Erythroblast (primary cell): Measurements from ENCODE around the gene TYMP.
"Not testable (repeated sequence)": the region's sequence is repeated elsewhere in the genome, so short reads cannot be mapped to it uniquely, and the experiment has no call there.

Experiments
- DNase-seq, 2 experiments: peaks; one replicate each; lab custom pipeline; 2025; lab: John Stamatoyannopoulos, UW
- GATA1 ChIP-seq: IDR thresholded peaks from 2 replicates; pipeline ENCODE4 v1.6.1; 2011; ENCODE audit warnings: low read depth, mild to moderate bottlenecking, control low read depth, low read length, moderate library complexity
- POLR2A ChIP-seq: IDR thresholded peaks from 2 replicates; pipeline ENCODE4 v1.6.1; 2011; ENCODE audit warnings: mild to moderate bottlenecking, low read length

TYMP gene

GRCh38 chr22:50520826-50521453 is 8.9 kb downstream of the TYMP start:
- TF ChIP-seq POLR2A (no peak), GATA1 (no peak)
- DNase-seq = no peak

DNA sequence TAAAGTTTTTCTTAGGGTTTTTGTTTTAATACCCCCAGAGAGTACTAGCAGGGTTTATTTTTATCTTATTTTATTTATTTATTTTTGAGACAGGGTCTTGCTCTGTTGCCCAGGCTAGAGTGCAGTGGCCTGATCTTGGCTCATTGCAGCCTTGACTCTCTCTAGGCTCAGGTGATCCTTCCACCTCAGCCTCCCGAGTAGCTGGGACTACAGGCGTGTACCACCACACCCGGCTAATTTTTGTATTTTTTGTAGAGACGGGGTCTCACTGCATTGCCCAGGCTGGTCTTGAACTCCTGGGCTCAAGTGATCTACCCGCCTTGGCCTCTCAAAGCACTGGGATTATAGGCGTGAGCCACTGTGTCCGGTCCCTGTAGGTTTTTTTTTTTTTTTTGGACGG is 9.6 kb downstream of the TYMP start:
- DNase-seq = not testable (repeated sequence)

GRCh38 chr22:50519151-50519550 is 10.7 kb downstream of the TYMP start:
- TF ChIP-seq GATA1 (no peak), POLR2A (no peak)
- no peak for DNase-seq

GRCh38 chr22:50518606-50519005 is 11.2 kb downstream of the TYMP start:
- no peak for DNase-seq

GRCh38 chr22:50517495-50518260 is 12.1 kb downstream of the TYMP start:
- DNase-seq = no peak
- TF ChIP-seq GATA1 (no peak), POLR2A (no peak)

More at GRCh38 chr22:50518606-50519005, 11.2 kb downstream of the TYMP start:
- TF ChIP-seq POLR2A (no peak), GATA1 (no peak)

- DNase-seq = no peak
- TF ChIP-seq POLR2A (no peak), GATA1 (no peak)
Observed at GRCh38 chr22:50516891-50517290, 12.9 kb downstream of the TYMP start.

DNA sequence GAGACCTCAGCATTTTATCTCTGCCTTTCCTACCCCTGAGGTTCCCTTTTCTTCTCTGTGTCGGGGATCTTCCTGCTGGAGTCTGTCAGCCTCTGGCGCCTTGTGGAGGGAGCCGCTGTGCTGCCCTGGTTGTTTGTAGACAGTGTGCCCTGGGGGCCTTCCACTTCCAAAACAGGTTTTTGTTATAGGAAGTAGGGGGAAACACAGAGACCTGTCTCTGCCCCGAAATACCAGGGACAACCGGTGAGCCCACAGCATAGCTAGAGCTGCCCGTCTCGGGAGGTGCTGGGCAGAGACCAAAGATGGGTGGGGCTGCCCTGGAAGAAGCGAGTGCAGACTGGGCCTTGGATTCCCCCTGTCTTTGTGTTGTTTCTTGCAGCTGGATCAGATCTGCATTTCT is 13.7 kb downstream of the TYMP start:
- TF ChIP-seq POLR2A = no peak
- TF ChIP-seq GATA1 = no peak
- DNase-seq = no peak

GRCh38 chr22:50513175-50513574 is 16.6 kb downstream of the TYMP start:
- TF ChIP-seq POLR2A = no peak
- no peak for TF ChIP-seq GATA1
- no peak for DNase-seq

GRCh38 chr22:50508897-50509296 is 20.9 kb downstream of the TYMP start:
- peak in 1 of 2 experiments; percentile 58 for DNase-seq
- TF ChIP-seq GATA1 = no peak
- TF ChIP-seq POLR2A = no peak

DNA sequence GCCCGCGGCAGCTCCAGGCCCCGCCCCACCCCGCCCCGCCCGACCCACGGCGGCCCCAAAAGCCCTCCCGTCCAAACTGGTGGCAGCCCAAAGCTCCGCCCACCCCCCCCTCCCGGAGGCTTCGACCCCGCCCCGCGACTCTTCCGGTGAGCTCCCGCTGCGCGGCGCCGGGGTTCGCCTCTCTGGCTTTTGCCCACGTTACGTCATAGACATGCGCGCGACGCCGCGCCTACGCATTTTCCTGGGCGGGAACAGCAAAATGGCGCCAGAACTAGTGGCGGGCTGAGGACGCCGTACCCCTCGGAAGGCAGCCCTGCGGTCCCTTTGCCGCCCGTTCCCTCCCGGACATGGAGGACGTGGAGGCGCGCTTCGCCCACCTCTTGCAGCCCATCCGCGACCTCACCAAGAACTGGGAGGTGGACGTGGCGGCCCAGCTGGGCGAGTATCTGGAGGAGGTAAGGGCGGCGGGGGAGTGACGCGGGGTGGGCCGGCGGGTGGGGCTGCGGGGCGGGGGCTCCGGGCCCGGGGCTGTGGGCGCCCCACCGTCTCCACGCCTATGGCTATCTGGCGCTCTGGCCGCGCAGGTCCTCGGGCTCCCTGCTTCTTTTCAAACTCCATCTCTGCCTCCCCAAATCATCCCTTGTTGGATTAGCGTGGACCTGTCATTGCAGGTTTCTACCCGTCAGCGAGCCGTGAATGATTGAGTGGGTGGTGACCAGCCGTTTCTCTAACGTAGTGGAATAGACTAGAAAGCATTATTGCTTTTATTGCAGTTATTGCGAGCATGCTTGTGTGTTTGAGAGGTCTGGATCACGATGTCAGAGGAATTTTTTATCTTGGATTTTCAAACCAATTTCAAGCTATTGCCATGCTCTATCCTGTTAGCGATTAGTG is 21.6 kb downstream of the TYMP start, which contains the start of gene NCAPH2:
NCAPH2 (plus strand) TSS at position 234 of the 894 bp plus-strand sequence; CDS start at position 348, 114 bp downstream.
- TF ChIP-seq POLR2A = peak; percentile 67
- TF ChIP-seq GATA1 = no peak
- peak; percentile 98 to 100 for DNase-seq

GRCh38 chr22:50507421-50507990 is 22.3 kb downstream of the TYMP start, which contains the start of gene LMF2:
Gene LMF2 (minus strand): TSS chr22:50507702. CDS start chr22:50507675, 27 bp downstream.
- TF ChIP-seq POLR2A = no peak
- no peak for TF ChIP-seq GATA1
- DNase-seq = peak; percentile 95 to 100

- TF ChIP-seq GATA1 (no peak), POLR2A (no peak)
Observed at GRCh38 chr22:50506611-50507420, 23.0 kb downstream of the TYMP start.

More at GRCh38 chr22:50506611-50507420, 23.0 kb downstream of the TYMP start:
- peak in 1 of 2 experiments; percentile 60 for DNase-seq
